ENCODE measurements around the gene EFNA5.

GRCh38 chr5:107393851-107394250 is 276.9 kb downstream of the EFNA5 start:
- no peak for TF ChIP-seq ARNTL (CRISPR knock-in tag; IDR thresholded peaks at IDR 0.05; ENCODE audit: borderline replicate concordance, low read depth)
- no peak for TF ChIP-seq ZFP30 (CRISPR knock-in tag; IDR thresholded peaks at IDR 0.05)
- no peak for TF ChIP-seq CSDC2 (CRISPR knock-in tag; IDR thresholded peaks at IDR 0.05)
- no peak for TF ChIP-seq RARB (CRISPR knock-in tag; IDR thresholded peaks at IDR 0.05)
- TF ChIP-seq GLIS3 (CRISPR knock-in tag; IDR thresholded peaks at IDR 0.05) = no peak
- no peak for TF ChIP-seq CREB5 (CRISPR knock-in tag; IDR thresholded peaks at IDR 0.05; ENCODE audit: low read depth)
- no peak for TF ChIP-seq TSHZ2 (CRISPR knock-in tag; IDR thresholded peaks at IDR 0.05)
- TF ChIP-seq CSRNP3 (CRISPR knock-in tag; IDR thresholded peaks at IDR 0.05) = no peak
- no peak for TF ChIP-seq ZFP3 (CRISPR knock-in tag; IDR thresholded peaks at IDR 0.05)
- no peak for TF ChIP-seq OSR1 (CRISPR knock-in tag; IDR thresholded peaks at IDR 0.05)
- TF ChIP-seq ISL1 (CRISPR knock-in tag; IDR thresholded peaks at IDR 0.05) = no peak
